ENCODE results near the gene BMAL1.

Gene BMAL1

GRCh38 chr11:13291361-13291760 is 13.8 kb downstream of the BMAL1 start:
- DNase-seq (ENCODE audit: low read depth in 3 of 3): no peak

GRCh38 chr11:13291800-13292199 is 14.2 kb downstream of the BMAL1 start:
- DNase-seq (ENCODE audit: low read depth in 3 of 3): no peak

- no peak for DNase-seq (ENCODE audit: low read depth in 3 of 3)
Observed at GRCh38 chr11:13292970-13293369, 15.4 kb downstream of the BMAL1 start.

GRCh38 chr11:13294178-13294577 is 16.6 kb downstream of the BMAL1 start:
- no peak for DNase-seq (ENCODE audit: low read depth in 3 of 3)

- DNase-seq (ENCODE audit: low read depth in 3 of 3): no peak
Observed at GRCh38 chr11:13294771-13295579, 17.4 kb downstream of the BMAL1 start.

GRCh38 chr11:13297308-13297916 is 19.8 kb downstream of the BMAL1 start:
- DNase-seq (ENCODE audit: low read depth in 3 of 3): no peak

GRCh38 chr11:13297917-13298356 is 20.3 kb downstream of the BMAL1 start:
- DNase-seq (ENCODE audit: low read depth in 3 of 3): no peak

- DNase-seq (ENCODE audit: low read depth in 3 of 3): no peak
Observed at GRCh38 chr11:13298765-13299164, 21.2 kb downstream of the BMAL1 start.

GRCh38 chr11:13301522-13301921 is 23.9 kb downstream of the BMAL1 start:
- DNase-seq (ENCODE audit: low read depth in 3 of 3): no peak

GRCh38 chr11:13302420-13302958 is 24.9 kb downstream of the BMAL1 start:
- DNase-seq (ENCODE audit: low read depth in 3 of 3): no peak

GRCh38 chr11:13303668-13304649 is 26.4 kb downstream of the BMAL1 start:
- DNase-seq (ENCODE audit: low read depth in 3 of 3): no peak

- DNase-seq (ENCODE audit: low read depth in 3 of 3): no peak
Observed at GRCh38 chr11:13304655-13305335, 27.2 kb downstream of the BMAL1 start.

GRCh38 chr11:13308704-13309103 is 31.1 kb downstream of the BMAL1 start:
- no peak for DNase-seq (ENCODE audit: low read depth in 3 of 3)

GRCh38 chr11:13309156-13309555 is 31.6 kb downstream of the BMAL1 start:
- DNase-seq (ENCODE audit: low read depth in 3 of 3): no peak

GRCh38 chr11:13310443-13310842 is 32.9 kb downstream of the BMAL1 start:
- no peak for DNase-seq (ENCODE audit: low read depth in 3 of 3)

- DNase-seq (ENCODE audit: low read depth in 3 of 3): no peak
Observed at GRCh38 chr11:13311570-13311969, 34.0 kb downstream of the BMAL1 start.

- no peak for DNase-seq (ENCODE audit: low read depth in 3 of 3)
Observed at GRCh38 chr11:13313005-13313819, 35.6 kb downstream of the BMAL1 start.

- no peak for DNase-seq (ENCODE audit: low read depth in 3 of 3)
Observed at GRCh38 chr11:13314676-13315394, 37.2 kb downstream of the BMAL1 start.

- DNase-seq (ENCODE audit: low read depth in 3 of 3): no peak
Observed at GRCh38 chr11:13315517-13316432, 38.2 kb downstream of the BMAL1 start.

Measured in stimulated activated CD4-positive, alpha-beta T cell treated with anti-CD3 and anti-CD28 coated beads, TNF-alpha, amount 100 ng/mL, for 48 hours (primary cell).